Sigmoid colon (tissue), 4 donors: ENCODE results near the gene TNFRSF12A.

ENCODE experiments used
- EP300 ChIP-seq, 4 donors: sonication (generic); formaldehyde crosslinking; IDR thresholded peaks; one replicate each; pipeline ENCODE4 v1.6.1; 2017; ENCODE audit warnings: antibody characterized with exemption in 4 of 4
- POLR2A ChIP-seq, 2 donors: fragments of 450-650 bp; IDR thresholded peaks; one replicate each; pipeline ENCODE4 v1.6.1; 2016; ENCODE audit warnings: antibody characterized with exemption in 2 of 2, mild to moderate bottlenecking in 2 of 2, moderate library complexity in 2 of 2
- POLR2AphosphoS5 ChIP-seq, 4 donors: sonication (generic); formaldehyde crosslinking; IDR thresholded peaks; one replicate each; pipeline ENCODE4 v1.6.1; 2017; ENCODE audit warnings: antibody characterized with exemption in 4 of 4
- TF ChIP-seq, protein P1 (sequence below), 4 experiments: fragments of 450-650 bp in 3 of 4; fragments of 200-600 bp in 1 of 4; IDR thresholded peaks; one replicate each; pipeline ENCODE4 v1.5.1; 2016 to 2019; ENCODE audit warnings: antibody characterized with exemption in 4 of 4, mild to moderate bottlenecking in 3 of 4, moderate library complexity in 2 of 4

DNA sequence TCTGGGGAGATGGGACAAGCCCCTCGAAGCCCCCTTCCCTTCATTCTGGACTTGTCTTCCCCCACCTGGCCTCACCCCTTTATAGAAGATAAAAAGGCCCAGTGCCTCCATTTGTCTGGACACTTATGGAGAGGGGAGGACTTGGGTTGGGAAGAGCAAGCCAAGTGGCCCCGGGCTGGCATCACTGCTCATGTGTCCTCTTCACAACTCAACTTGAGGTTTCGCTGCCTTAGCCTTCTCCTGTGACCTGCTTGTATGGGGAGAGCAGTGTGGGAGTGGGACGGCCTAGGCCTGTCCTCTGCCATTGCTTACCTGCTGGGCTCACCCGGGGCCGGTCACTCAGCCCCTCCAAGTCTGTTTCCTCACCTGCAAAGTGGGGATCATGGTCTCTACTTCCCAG, 49.6 kb upstream of the TNFRSF12A start:
- TF ChIP-seq POLR2A (IDR thresholded peaks at IDR 0.05) (no peak), POLR2AphosphoS5 (IDR thresholded peaks at IDR 0.05) (no peak), EP300 (IDR thresholded peaks at IDR 0.05) (no peak)
- TF ChIP-seq, protein P1, sequence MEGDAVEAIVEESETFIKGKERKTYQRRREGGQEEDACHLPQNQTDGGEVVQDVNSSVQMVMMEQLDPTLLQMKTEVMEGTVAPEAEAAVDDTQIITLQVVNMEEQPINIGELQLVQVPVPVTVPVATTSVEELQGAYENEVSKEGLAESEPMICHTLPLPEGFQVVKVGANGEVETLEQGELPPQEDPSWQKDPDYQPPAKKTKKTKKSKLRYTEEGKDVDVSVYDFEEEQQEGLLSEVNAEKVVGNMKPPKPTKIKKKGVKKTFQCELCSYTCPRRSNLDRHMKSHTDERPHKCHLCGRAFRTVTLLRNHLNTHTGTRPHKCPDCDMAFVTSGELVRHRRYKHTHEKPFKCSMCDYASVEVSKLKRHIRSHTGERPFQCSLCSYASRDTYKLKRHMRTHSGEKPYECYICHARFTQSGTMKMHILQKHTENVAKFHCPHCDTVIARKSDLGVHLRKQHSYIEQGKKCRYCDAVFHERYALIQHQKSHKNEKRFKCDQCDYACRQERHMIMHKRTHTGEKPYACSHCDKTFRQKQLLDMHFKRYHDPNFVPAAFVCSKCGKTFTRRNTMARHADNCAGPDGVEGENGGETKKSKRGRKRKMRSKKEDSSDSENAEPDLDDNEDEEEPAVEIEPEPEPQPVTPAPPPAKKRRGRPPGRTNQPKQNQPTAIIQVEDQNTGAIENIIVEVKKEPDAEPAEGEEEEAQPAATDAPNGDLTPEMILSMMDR (IDR thresholded peaks at IDR 0.05), result no peak
